NCI-H2227 treated with DMSO at 0.1 percent for 48 hours (cell line): ENCODE data around the gene CAPN13.
A peak's percentile ranks its signal among the peaks of the same experiment; 100 is the strongest.

Source experiments
- DNase-seq: peaks from one replicate; lab custom pipeline; 2025; lab: John Stamatoyannopoulos, UW

CAPN13 gene, protein sequence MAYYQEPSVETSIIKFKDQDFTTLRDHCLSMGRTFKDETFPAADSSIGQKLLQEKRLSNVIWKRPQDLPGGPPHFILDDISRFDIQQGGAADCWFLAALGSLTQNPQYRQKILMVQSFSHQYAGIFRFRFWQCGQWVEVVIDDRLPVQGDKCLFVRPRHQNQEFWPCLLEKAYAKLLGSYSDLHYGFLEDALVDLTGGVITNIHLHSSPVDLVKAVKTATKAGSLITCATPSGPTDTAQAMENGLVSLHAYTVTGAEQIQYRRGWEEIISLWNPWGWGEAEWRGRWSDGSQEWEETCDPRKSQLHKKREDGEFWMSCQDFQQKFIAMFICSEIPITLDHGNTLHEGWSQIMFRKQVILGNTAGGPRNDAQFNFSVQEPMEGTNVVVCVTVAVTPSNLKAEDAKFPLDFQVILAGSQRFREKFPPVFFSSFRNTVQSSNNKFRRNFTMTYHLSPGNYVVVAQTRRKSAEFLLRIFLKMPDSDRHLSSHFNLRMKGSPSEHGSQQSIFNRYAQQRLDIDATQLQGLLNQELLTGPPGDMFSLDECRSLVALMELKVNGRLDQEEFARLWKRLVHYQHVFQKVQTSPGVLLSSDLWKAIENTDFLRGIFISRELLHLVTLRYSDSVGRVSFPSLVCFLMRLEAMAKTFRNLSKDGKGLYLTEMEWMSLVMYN

DNA sequence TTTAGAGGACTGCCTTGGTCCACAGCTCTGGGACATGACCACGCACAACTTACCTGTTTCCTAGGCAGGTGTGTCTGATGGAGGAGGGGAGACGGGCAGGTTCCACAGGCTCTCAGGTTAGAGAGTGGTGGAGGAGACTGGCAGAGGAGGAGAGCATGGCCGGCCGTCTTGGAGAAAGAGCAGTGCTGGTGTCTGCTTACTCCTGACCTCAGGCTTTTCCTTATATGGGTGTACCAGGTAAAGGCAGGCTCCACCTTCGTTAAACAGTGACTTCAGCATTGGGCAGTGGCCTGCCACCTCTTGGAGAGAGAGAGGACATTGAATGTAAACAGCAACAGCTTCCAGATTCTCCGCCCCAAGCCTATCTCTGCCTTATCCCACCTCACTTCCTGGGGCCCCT is at the start of gene CAPN13:
Gene CAPN13, minus strand, starts transcription at position 198 of the 400 bp plus-strand sequence. CDS start 20,121 bp downstream, outside the sequence.
- DNase-seq: no peak

DNA sequence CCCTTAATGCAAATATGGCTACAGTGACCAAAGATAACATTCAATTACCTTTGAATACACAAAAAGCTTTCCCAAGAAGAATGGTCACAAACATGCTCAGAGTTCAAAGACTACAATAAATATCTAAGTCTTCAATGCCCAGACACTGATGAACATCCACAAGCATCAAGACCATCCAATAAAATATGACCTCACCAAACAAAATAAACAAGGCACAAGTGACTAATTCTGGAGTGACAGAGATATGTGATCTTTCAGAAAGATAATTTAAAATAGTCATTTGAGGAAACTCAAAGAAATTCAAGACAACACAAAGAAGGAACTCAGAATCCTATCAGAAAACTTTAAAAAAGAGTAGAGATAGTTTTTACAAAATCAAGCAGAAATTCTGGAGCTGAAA is 40.6 kb upstream of the CAPN13 start:
- no peak for DNase-seq

DNA sequence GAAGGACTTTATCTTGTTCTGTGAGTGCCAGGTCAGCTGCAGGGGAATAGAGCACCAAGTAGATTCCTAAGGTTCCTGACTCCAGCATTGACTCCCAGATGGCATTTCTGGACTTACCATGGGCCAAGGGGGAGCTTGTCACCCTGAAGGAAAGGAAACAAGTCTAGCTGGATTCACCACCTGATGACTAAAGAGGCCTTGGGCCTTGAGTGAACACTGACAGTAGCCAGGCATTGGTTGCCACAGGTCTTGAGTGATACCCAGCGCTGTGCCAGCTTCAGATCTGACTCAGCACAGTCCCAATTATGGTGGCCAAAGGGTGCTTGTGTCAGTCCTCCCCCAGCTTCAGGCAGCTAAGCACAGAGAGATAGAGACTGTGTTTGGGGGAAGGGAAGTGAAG is 40.1 kb upstream of the CAPN13 start:
- no peak for DNase-seq

DNA sequence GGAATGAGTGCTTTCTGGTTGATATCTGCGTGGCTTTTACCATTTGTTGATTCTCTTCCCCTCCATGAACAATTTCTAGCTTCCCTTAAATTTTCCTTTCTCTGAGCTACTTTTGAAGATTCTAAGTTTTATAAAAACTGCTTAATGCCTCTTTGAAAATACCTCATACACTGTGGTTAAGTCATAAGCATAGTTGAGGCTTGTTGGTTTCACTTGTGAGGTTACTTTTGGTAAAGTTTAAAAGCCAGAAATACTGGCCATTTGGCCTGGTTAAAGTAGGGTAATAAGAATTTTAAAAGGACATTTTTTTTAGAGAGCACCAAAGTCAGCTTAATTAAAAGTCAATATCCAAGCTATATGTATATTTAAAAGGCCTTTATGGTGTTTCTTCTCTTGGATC is 21.3 kb upstream of the CAPN13 start:
- DNase-seq: no peak

DNA sequence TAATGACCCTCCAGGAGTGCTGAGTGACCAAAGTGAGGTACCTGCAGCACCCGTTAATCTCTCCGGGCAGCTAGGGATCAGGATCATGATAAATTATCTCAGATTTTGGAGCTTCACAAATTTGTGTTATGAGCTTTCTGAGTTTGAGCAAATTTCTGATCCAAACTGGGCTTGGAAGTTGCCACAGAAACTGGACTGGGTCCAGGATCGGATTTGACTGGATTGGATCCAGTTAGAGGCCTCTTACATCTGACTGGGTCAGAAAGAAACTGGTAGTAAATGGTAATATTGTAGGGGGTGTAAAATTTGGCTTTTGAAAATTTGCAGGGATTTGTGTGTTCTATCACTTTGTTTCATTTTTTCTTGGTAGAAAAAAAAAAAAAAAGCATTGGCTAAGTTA is 19.7 kb upstream of the CAPN13 start:
- DNase-seq: no peak

DNA sequence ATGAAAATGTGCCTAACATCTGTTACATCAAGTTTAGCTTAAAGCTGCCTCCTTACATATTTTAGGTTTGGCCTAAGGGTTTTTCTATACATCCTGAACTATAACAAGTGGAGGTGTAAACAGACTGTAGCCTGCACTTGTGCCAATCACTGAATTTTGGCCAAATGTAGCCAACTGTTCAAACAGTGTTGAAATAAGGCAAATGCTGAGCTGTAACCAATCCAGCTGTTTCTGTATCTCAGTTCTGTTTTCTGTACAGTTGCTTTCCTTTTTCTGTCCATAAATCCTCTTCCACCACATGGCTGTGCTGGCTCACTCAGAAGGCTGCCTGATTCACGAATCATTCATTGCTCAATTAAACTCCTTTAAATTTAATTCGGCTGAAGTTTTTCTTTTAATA is 19.2 kb upstream of the CAPN13 start:
- no peak for DNase-seq

DNA sequence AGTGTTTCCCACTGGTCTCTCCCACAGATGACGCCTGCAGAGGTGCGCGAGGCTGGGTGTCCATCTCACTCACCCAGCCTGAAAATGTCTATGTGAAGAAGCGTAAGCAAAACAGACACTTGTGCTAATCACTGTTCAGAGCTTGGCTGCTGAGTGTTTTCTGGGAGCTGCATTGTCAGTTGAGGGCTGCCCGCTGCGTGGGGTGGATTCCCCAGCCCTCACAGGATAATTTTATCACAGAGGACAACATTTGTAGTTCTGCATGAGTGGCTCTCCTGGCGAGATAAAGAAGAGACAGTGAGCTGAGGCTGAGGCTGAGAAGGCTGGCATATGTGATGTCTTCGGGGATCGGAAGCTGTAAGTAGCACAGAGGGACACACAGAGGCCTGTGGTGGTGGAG is 16.2 kb upstream of the CAPN13 start:
- peak; percentile 6 for DNase-seq

DNA sequence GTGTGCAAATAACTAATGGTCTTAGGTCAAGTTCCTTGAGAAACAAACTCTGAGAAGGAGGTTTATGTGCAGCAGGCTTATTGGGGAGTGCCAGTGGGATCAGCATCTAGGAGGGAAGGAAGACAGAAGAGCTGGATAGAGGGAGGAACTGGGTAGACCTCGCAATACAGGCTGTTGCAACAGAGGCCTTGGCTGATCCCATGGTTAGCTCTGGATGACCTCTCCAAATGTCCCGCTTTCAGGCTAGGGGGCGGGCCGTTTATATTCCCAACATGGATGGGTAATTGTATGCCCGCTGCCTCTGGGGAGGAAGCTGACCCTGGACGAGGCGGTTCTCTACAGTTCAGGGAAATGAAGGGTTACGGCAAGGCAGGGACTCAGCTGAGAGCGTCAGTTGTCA is 14.7 kb upstream of the CAPN13 start:
- DNase-seq: no peak

DNA sequence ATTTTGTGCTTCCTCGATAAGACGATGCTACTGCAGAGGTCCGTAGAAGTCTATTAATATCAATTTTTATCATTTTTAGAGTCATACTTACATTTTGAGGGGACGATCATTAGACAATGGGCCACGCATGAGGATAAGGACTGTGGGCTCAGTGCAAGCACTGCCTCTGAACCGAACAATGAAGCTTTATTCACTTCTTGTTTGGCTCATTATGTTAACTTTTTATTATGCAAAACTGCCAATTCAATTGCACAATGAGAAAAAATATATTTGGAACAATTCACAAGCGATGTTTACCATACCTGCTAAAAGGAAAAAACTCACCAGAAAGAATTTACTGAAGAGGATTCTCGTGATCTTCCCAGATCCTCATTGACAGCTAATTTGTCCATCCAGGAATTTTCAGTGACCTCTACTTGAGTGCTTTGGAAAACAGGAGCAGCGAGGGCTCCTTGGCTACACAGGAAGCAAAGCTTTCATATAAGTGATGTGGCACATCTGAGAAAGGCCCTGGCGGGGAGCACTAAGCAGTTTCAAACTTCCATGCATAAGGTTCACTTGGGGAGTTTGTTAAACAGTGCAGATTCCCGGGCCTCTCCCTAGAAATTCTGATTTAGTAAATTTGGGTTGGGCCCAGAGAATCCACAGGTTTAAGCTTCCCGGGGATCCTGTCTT is 13.3 kb upstream of the CAPN13 start:
- no peak for DNase-seq

DNA sequence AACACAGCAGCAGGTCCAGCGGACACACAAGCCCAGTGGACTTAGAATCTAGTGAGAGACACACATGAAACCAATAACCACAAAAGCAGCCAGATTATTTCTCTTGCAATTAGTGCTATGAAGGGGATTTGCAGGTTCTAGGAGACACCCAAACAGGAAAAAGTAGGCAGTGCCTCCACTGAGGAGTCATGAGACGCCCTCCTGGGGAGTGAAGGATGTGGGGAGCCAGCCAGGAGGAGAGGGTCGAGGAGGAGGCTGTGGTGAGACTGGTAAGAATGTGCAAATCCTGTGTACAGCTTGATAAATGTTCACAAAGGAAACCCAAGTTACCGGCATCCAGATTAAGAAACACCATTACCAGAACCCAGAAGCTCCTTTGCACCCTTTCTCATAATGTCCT is 2.7 kb upstream of the CAPN13 start:
- DNase-seq: no peak

DNA sequence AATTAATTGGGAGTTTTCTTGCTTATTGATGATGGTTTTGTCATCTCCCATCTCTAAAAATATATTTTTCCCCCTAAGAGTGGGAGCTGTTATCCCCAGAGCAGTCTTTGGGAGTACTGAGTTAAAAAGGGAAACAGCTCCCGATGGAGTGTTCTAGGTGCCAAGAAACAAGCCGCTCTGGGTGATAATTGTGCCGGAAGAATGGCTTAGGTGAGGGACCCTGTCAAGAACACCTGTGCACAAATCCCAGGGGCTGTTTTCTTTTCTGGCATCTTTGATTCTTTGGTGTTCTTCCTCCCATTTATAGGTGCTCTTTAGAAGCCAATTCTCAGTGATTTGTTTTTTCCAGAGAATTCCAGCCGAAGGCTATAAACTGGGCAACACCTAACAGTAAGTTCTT is 1.4 kb upstream of the CAPN13 start:
- DNase-seq: no peak

DNA sequence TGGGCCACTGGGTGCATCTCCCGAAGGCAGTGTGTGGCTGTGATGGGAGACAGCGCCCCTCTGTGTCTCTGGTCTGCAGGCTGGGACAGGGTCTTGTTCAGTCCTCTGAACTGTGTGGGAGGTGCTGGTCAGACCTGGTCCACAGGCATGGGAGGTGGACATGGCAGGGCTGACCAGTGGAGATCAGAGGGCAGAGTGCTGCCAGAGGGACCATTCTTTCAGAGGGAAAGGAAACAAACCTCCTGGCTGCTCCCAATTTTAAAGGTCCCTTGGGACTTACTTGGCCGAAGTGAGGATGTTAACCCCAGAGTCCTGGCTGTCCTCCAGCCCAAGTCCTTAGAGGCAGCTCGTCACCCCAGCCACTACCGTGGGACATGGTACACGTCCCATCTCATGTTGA is 4.0 kb downstream of the CAPN13 start:
- no peak for DNase-seq

DNA sequence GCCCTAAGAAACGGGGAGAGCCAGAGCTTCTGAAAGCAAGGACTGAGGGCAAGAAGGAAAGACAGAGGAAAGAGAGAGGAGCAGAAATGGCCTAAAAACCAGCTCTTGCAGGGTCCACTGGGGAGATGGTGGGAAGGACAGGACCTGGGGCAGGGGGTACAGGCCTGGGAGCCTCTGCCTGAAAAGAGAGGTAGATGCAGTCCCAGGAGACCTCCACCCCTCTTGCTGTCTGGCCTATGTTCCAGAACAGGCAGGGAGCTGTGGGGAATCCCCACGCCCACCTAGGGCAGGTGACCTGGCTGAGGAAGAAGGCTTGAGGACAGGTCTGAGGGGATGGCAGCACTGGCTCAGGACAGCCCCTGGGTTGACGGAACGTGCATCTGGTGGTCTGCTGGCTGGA is 4.6 kb downstream of the CAPN13 start:
- no peak for DNase-seq

DNA sequence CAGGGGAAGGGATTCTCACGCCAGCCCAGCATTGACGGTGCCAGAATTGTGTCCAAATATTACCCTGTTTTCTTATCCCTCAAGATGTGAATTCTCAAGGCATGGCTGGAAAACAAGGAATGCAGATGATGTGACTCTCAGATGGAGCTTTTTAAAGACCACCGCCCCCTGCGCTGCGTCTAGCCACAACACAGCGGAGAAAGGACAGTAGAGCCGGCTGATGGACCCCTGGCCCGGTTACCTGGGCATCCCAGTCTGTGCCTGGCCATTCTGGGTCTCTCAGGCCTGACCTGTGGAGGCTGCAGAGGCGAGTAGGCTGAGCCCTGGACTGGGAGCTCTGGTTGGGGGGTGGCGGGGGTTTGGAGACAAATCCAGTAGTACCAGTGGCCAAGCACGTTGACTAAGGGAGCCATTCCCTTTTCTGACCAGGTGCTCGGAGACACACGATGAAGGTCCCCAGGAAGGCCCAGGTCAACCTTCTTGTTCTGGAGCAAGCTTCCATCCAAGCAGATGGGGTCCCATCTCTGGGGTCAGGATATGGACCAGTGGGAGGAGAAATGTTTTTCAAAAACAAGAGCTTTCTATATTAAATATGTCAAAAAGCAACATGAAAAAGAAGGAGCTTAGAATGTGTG is 5.3 kb downstream of the CAPN13 start:
- DNase-seq: no peak

DNA sequence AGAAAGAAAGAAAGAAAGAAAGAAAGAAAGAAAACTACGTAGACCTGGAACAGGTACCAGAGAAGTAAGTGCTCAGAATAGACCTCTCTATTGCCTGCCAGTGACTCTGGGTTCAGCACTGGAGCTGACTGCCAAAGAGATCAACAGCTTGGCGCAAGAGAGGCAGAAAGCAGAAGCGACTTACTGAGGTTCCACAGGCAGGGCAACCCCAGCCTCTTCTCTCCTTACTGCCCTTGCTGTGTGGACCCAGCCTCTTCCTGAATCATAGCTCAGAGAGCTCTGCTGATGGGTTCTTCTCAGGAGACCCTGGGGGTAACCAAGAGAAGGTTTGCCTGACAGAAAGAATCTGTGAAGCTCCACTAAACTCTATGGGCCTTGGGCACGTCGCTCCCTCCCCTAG is 7.1 kb downstream of the CAPN13 start:
- no peak for DNase-seq

DNA sequence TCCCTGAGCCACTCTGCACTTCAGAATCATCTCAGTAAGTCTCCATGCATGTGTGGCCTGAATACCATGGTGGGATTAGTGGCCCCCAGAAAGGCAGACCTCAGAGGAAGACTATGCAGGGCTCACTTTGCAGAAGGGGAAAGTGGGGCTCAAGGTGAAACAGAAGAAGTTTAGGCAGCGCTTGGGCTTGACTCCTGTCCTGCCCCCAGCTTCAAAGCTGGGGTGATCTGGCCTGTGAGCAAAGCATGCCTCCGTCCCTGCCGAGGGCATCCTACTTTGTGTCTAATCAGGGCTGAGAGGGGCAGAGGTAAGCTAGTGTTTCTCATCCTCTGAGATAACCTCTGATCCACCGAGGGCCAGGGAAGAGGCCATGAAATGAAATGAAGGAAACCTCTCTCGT is 7.9 kb downstream of the CAPN13 start:
- DNase-seq: no peak

DNA sequence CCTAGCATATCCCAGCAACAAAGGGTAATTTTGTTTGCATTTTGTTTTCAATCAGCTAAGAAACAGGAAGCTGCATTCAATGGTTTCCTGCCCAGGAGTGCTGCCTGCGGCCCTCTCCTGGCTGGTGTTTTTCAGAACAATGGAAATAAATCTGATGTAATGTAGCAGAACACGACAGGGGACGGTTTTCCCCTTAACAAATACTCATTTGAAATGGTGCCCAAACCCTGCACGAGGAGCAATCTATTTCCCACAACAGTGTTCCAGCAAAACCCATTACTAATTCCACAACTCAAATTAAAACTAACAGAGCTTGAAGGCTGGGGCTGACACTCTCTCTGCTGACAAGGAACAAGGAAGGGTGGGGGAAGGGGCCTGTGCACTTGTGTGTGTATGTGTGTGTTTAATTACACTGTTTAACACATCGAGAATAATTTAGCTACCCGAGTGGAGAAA is 8.7 kb downstream of the CAPN13 start:
- no peak for DNase-seq

DNA sequence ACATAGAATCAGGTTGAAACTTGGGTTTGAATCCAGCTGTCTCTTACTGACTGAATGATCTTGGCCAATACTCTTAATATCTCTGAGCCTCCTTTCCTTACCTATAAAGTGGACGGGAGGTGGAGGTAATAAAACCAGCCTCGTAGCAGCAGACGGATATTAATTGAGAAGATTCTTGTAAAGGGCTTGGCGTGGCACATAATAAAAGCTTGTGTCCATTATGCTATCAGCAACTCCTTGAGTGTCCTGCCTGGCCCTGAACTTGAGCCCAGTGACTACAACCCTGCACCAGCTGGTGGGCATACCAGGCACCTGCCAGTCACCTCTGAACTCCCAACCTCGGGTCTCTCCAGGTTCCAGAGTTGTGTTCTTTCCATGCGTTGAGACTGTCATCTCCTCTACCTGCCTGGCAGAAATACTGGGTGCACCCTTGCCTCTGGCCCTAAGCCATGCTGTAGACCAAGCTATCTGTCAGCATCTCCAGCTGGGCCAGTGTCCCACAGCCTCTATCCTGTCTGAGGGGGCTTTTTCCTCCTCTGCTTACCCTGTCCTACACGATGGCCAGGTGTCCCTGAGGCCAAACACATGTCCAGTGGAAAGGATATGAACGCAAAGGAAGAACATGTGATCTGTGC is 9.7 kb downstream of the CAPN13 start:
- no peak for DNase-seq

DNA sequence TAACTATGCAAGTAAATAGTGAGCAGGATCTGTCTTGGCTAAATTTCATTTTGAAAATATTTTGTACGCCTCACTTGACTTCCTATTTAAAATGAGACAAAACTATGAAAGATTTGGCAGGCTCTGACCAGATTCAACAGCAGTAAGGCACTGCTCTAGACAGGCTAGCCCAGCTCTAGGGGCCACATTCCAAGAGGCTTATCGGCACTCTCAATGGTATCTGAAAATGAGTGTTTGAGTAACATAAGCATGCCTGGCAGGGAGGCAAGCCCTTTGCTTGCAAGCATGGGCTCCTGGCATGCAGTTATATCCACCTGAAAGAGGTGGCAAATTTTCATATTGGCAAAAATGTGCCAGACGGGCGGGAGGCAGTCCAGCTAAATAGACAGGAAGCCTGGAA is 10.5 kb downstream of the CAPN13 start:
- DNase-seq: no peak

DNA sequence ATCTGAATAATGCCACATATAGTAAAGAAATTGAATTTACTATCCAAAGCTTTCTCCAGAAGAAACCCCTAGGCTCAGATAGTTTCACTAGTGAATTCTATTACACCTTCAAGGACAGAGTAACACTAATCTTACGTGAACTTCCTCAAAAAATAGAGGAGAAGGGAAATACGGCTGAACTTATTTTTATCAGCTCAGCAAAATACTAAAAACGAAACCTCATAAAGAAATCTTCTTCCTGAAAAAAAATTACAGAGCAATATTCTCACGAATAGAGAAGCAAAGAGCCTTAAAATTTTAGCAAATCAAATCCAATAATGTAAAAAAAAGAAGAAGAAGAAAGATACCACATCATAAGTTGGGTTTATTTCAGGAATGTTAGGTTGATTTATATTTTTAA is 14.7 kb downstream of the CAPN13 start:
- no peak for DNase-seq

DNA sequence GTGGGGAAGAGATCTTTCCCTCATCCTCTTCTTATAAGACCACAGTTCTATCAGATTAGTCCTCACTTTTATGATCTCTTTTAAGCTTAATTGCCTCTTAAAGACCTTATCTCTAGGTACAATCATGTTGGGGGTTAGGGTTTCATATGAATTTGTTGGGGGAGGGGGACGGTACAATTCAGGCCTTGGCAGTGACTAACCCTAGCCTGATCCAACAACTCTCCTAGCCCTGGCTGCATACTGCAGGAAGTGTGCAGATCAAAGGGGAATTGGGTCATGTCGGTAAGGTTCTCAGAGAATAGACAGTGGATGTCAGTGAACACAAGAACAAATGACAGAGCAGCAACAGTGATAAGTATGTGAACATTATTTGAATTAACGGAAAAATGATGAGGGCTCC is 16.4 kb downstream of the CAPN13 start:
- DNase-seq: no peak

DNA sequence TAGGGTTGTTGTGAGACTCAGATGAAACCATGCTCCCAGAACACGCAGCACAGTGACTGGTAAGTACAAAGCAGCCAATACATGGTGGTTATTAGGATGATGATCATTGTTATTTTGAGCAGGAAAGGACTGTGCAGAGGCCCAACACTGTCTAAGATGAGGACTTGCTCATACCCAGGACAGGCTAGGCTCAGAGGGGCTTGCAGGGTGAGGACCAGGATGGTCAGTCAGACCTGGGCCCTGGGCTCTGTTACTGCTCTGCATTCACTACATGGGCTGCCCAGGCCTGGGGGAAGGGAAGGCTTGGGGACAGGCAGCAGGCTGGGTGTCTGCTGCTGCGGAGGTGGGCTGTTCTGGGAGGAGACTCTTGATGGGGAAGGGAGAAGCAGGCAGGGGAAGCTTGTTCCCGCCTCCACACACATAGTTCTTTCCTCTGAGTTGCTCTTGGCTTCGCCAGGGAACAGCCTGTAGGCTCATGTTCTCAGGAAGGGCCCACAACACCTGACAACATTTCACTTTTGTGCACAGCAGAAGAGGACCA is 17.5 kb downstream of the CAPN13 start:
- DNase-seq: no peak
